GM19193 (cell line): Measurements from ENCODE around the gene WNT4.

Source experiments
- POLR2A ChIP-seq: IDR thresholded peaks from 4 replicates; pipeline ENCODE4 v1.6.1; 2011; ENCODE audit not compliant: insufficient read depth, insufficient read length; ENCODE audit errors: extremely low read depth

Gene WNT4

GRCh38 chr1:22143065-22144033, at the start of gene WNT4:
Gene WNT4 (minus strand): TSS chr1:22143097. CDS start chr1:22142922, 175 bp downstream.
- TF ChIP-seq POLR2A = no peak

- no peak for TF ChIP-seq POLR2A
These were observed 47.8 kb upstream of the WNT4 start for GRCh38 chr1:22190731-22191130.

GRCh38 chr1:22190251-22190650, 47.4 kb upstream of the WNT4 start:
- no peak for TF ChIP-seq POLR2A

- TF ChIP-seq POLR2A = no peak
These were observed 46.7 kb upstream of the WNT4 start for GRCh38 chr1:22189619-22190018.

GRCh38 chr1:22188914-22189313, 46.0 kb upstream of the WNT4 start:
- TF ChIP-seq POLR2A = no peak

GRCh38 chr1:22188436-22188835, 45.5 kb upstream of the WNT4 start:
- no peak for TF ChIP-seq POLR2A

GRCh38 chr1:22186311-22186710, 43.4 kb upstream of the WNT4 start:
- TF ChIP-seq POLR2A = no peak

- TF ChIP-seq POLR2A = no peak
These were observed 42.2 kb upstream of the WNT4 start for GRCh38 chr1:22184892-22185612.

- no peak for TF ChIP-seq POLR2A
These were observed 41.6 kb upstream of the WNT4 start for GRCh38 chr1:22184454-22184853.

GRCh38 chr1:22182715-22183114, 39.8 kb upstream of the WNT4 start:
- TF ChIP-seq POLR2A = no peak

- no peak for TF ChIP-seq POLR2A
These were observed 36.4 kb upstream of the WNT4 start for GRCh38 chr1:22179197-22179803.

- peak; percentile 21 for TF ChIP-seq POLR2A
These were observed 34.6 kb upstream of the WNT4 start for GRCh38 chr1:22177354-22178003.

GRCh38 chr1:22176258-22176657, 33.4 kb upstream of the WNT4 start:
- peak; percentile 49 for TF ChIP-seq POLR2A

GRCh38 chr1:22174446-22175220, 31.7 kb upstream of the WNT4 start:
- TF ChIP-seq POLR2A = no peak
